Sigmoid colon (tissue), 3 donors: Measurements from ENCODE around the gene IGFLR1.

Experiments
- CTCF ChIP-seq, 4 experiments: fragments of 450-650 bp in 3 of 4; fragments of 200-600 bp in 1 of 4; IDR thresholded peaks; one replicate each; pipeline ENCODE4 v1.5.1; 2016 to 2019; ENCODE audit warnings: antibody characterized with exemption in 4 of 4, mild to moderate bottlenecking in 3 of 4, moderate library complexity in 2 of 4
- POLR2A ChIP-seq, 2 donors: fragments of 450-650 bp; IDR thresholded peaks; one replicate each; pipeline ENCODE4 v1.6.1; 2016; ENCODE audit warnings: antibody characterized with exemption in 2 of 2, mild to moderate bottlenecking in 2 of 2, moderate library complexity in 2 of 2

- TF ChIP-seq POLR2A (IDR thresholded peaks at IDR 0.05) (no peak), CTCF (IDR thresholded peaks at IDR 0.05) (no peak)
Measured at GRCh38 chr19:35759697-35760096, 17.4 kb upstream of the IGFLR1 start.
